ENCODE measurements around the gene GRIA1. TPM values are rescaled to one million over a fixed set of nuclear protein-coding genes. Genes with fewer than 3 reads are reported as not detected.

The GRIA1 gene
- total and polyA plus RNA-seq, 2 of the 4 experiments (the other 2 are of a cell fraction): 0.48 to 1.3 TPM

- CTCF ChIA-PET: no interaction called here
- Histone ChIP-seq H3K4me3 (ENCODE audit: insufficient read depth, low read depth, low read length) (no peak overlapping the region), H2BK15ac (ENCODE audit: low read depth, low read length) (no peak overlapping the region), H3K79me1 (ENCODE audit: low read depth in 1 of 2, low read length in 2 of 2) (no peaks in the 10 kb centered on the region), H3K23ac (ENCODE audit: low read depth, low read length) (no peak overlapping the region), H3K56ac (ENCODE audit: extremely low read depth, insufficient read depth, low read length) (no peak overlapping the region), H2AFZ (replicated peaks; ENCODE audit: low read length, poor library complexity) (no peak overlapping the region), H2BK20ac (ENCODE audit: low read depth, low read length) (no peak overlapping the region), H3K4me2 (ENCODE audit: low read depth, low read length) (no peak overlapping the region), H2BK120ac (ENCODE audit: low read depth, low read length) (no peak overlapping the region), H4K5ac (ENCODE audit: low read depth, low read length) (no peak overlapping the region), H3K36me3 (ENCODE audit: control insufficient read depth, insufficient read depth, low read length) (no peaks in the 10 kb centered on the region), H4K8ac (ENCODE audit: low read depth in 2 of 2, low read length in 2 of 2) (no peak overlapping the region), H3K9ac (ENCODE audit: low read depth, low read length) (no peak overlapping the region), H4K91ac (ENCODE audit: insufficient read depth, low read depth, low read length) (no peak overlapping the region), H3K18ac (ENCODE audit: low read depth, low read length) (no peak overlapping the region), H3K9me1 (ENCODE audit: insufficient read depth, low read length) (no peaks in the 10 kb centered on the region), H3K27ac (ENCODE audit: insufficient read depth, low read length) (no peak overlapping the region), H2AK9ac (replicated peaks; ENCODE audit: low read depth, low read length, poor library complexity) (no peak overlapping the region), H4K20me1 (ENCODE audit: insufficient read depth, low read length) (no peaks in the 10 kb centered on the region), H3K9me3 (ENCODE audit: control insufficient read depth, insufficient read depth, low read length) (no peaks in the 10 kb centered on the region; the same call in 1 of the 2 replicates), H3K4ac (ENCODE audit: low read depth, low read length) (no peak overlapping the region), H3K14ac (replicated peaks; ENCODE audit: low read depth, low read length) (no peak overlapping the region), H3K27me3 (ENCODE audit: control insufficient read depth, insufficient read depth, low read length) (no peaks in the 10 kb centered on the region), H2BK5ac (ENCODE audit: low read depth, low read length, poor library complexity, severe bottlenecking) (no peak overlapping the region), H2AK5ac (ENCODE audit: low read depth, low read length) (no peak overlapping the region), H3K4me1 (ENCODE audit: control insufficient read depth, insufficient read depth, low read length) (0 out of 2 replicates have a peak, but pooled peaks cover 3% of the 10 kb centered on the region)
- no peak for ATAC-seq (ENCODE audit: low read depth)
- DNase-seq: no peak
- 78% methylated on average over 4 of the region's 12 CpGs; no CpG with 5 or more reads in 1 of the 2 experiments for WGBS, 2 experiments (ENCODE audit: extremely low coverage in 2 of 2, insufficient read length in 1 of 2)
- in situ Hi-C loops (cut with MboI; ENCODE audit: low sequenced_read_pairs) (no loop called here), dilution Hi-C loops (cut with HindIII; ENCODE audit: low sequenced_read_pairs, unreplicated experiment) (no loop called here), intact Hi-C loops (cut with micrococcal nuclease) (no loop called here)
- POLR2A ChIA-PET (ENCODE audit: unreplicated experiment): no interaction called here
- TF ChIP-seq CEBPB (IDR thresholded peaks at IDR 0.05; ENCODE audit: low read depth, low read length) (no peak), SMC3 (IDR thresholded peaks at IDR 0.05; ENCODE audit: low read depth, low read length) (no peak), MAFK (IDR thresholded peaks at IDR 0.05; ENCODE audit: low read depth, low read length) (no peak), CHD1 (IDR thresholded peaks at IDR 0.05; ENCODE audit: low read depth, low read length) (no peak), BHLHE40 (IDR thresholded peaks at IDR 0.05; ENCODE audit: low read depth, low read length) (no peak), FOS (IDR thresholded peaks at IDR 0.05; ENCODE audit: low read depth, low read length) (no peak), RFX5 (IDR thresholded peaks at IDR 0.05; ENCODE audit: low read depth, low read length) (no peak), MAZ (IDR thresholded peaks at IDR 0.05; ENCODE audit: borderline replicate concordance, low read depth, low read length) (no peak), RCOR1 (IDR thresholded peaks at IDR 0.05; ENCODE audit: insufficient replicate concordance, low read length) (no peak), NFE2L2 (IDR thresholded peaks at IDR 0.05; ENCODE audit: low read depth, low read length) (no peak), POLR2A (IDR thresholded peaks at IDR 0.05; ENCODE audit: low read depth, low read length) (no peak)
- TF ChIP-seq, protein P1, sequence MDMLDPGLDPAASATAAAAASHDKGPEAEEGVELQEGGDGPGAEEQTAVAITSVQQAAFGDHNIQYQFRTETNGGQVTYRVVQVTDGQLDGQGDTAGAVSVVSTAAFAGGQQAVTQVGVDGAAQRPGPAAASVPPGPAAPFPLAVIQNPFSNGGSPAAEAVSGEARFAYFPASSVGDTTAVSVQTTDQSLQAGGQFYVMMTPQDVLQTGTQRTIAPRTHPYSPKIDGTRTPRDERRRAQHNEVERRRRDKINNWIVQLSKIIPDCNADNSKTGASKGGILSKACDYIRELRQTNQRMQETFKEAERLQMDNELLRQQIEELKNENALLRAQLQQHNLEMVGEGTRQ (IDR thresholded peaks at IDR 0.05; ENCODE audit: low read depth, low read length): no peak
- TF ChIP-seq, protein P2, sequence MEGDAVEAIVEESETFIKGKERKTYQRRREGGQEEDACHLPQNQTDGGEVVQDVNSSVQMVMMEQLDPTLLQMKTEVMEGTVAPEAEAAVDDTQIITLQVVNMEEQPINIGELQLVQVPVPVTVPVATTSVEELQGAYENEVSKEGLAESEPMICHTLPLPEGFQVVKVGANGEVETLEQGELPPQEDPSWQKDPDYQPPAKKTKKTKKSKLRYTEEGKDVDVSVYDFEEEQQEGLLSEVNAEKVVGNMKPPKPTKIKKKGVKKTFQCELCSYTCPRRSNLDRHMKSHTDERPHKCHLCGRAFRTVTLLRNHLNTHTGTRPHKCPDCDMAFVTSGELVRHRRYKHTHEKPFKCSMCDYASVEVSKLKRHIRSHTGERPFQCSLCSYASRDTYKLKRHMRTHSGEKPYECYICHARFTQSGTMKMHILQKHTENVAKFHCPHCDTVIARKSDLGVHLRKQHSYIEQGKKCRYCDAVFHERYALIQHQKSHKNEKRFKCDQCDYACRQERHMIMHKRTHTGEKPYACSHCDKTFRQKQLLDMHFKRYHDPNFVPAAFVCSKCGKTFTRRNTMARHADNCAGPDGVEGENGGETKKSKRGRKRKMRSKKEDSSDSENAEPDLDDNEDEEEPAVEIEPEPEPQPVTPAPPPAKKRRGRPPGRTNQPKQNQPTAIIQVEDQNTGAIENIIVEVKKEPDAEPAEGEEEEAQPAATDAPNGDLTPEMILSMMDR (conservative IDR thresholded peaks at IDR 0.05; ENCODE audit: low read depth, low read length): no peak
- no TSS peak for BruUV-seq (replicated peaks)
Measured at GRCh38 chr5:153802050-153802821, 311.8 kb downstream of the GRIA1 start.
